GM19328 (cell line): ENCODE measurements around the gene ADAMTS7.
"Not testable (repeated sequence)": the region's sequence is repeated elsewhere in the genome, so short reads cannot be mapped to it uniquely, and the experiment has no call there.

Experiments used
- ATAC-seq: cut with Tn5 transposase; IDR thresholded peaks from one replicate; pipeline ENCODE4 v1.9.1; 2021; ENCODE audit warnings: mild to moderate bottlenecking, moderate library complexity; ENCODE audit not compliant: unreplicated experiment

ADAMTS7 gene

DNA sequence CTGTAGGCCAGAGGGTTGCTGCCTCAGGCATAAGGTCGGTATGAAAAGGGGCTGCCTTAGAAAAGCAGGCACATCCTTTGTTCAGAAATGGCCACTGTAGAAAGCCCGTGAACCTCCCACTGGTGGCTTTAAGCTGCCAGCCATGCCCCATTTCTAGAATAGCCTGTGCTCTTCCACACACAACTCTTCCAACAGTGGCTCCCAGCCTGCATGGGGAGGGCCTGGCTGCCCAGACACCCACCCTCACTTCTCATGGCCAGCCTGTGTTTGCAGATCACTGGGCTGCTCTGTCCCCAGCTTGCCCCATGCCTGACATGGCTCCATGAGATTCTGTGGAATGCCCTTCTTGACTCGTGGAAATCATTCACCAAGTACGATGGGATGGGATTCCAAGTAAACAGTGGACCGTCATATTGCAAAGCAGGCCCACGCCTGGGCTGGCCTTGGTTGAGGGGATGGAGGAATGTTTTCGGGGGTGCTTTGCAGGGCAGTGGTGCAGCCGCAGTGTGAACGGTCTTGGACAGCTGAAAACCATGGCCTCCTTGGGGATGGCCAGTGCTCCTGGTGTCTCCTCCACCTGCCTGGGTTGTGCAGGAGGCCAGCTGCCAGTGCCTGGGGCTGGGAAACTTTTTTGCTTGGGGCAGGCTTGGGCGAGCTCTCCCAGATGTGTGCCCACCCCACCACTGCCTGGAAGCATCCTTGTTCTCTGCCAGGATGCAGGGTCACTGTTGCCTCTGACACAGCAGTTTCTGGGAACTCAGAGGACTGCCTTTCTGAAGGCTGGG lies 57.3 kb downstream of the ADAMTS7 start:
- ATAC-seq, result not testable (repeated sequence)

DNA sequence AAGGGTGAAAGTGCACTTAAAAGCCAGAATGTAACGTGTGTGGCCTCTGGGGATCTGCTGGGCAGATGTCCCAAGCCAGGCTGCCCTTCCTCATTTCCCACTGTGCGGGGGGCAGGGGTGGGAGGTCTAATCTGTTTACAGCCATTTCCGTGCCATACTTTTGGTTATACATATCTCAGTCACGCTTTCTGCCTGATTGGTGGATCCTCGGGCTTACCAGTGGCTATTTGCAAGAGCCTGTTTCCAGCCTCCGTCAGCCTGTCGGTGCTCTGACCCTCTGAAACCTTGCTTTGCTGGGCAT lies 58.0 kb downstream of the ADAMTS7 start:
- ATAC-seq, result not testable (repeated sequence)

DNA sequence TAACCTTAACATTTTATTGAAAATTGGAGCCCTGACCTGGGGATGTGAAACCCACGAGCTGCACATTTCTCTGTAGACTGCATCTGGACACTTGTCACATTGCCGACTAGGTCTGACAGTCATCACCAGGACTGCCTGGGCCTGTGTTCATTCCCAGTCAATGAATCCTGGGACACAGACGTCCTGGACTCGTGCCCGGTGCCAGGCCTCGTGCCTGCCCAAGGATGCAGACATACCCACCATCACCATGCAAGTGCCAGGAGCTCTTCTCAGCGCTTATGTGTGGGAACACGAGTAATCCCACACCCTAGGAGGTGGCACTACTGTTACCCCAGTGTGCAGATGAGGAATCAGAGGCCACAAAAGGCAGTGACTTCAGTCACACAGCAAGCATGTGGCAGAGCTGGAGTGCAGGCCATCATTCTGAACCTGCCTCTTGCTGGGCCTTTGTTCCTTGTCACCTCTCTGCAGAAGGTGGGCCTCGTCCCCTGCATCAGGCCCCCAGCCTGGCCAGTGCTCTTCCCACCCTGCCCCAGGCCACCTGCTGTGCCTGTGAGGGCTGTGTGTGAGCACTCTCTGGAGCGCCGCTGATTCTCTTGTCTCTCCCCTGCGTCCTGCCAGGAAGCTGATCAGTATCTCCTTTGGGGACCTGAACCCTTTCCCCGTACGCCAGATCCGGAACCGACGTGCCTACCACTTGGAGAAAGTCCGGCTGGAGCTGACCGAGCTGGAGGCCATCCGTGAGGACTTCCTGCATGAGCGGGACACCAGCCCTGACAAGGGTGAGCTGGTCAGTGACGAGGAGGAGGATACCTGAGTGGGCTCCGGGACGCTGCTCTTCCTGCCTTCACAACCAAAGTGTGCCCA lies 58.5 kb downstream of the ADAMTS7 start:
- no peak for ATAC-seq

DNA sequence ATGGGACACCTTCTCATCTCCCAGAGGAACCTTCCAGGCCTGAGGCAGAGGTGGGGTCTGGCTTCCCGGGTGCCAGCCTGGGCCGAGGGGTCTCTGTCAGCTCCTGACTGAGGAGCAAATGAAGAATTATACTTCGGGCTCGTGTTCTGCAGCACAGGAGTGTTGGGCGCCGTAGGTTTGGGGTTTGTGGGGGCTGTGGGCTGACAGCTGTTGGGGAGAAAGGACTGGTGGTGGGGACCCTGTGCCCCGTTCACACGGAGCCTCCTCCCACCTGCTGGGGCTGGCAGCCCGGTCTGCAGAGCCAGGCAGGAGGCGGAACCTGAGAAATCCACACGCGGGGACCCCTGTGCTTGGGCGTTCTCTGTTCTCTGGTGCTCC lies 59.7 kb downstream of the ADAMTS7 start:
- ATAC-seq, result no peak

DNA sequence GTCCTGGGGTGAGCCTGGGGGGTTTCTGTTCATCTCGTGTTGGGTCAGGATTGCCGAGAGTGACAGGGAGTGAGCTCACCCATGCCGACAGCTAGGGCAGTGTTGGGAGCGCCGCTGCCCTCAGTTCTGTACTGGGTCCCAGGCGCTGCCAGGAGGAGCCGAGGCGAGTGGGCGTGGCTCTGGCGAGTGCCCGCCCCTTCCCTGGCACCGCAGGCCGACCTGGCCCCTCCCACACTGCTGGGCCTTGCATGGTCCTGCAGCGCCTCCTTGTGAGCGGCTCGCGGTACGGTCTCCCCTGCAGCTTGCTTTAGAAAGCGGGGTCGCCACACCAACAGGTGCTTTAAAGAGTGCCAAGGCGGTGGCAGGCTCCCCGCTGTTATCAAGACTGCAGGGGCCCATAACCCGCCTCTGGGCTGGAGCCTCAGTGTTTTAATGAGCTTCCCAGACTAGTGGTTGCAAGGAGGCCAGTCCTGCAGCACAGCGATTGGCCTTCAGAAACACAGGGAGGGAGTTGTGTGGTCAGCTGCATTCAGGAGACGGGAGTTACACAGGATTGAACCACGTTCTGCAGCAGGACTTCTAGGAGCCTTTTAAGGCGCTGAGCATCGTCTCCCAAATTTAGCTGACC lies 60.2 kb downstream of the ADAMTS7 start:
- not testable (repeated sequence) for ATAC-seq

DNA sequence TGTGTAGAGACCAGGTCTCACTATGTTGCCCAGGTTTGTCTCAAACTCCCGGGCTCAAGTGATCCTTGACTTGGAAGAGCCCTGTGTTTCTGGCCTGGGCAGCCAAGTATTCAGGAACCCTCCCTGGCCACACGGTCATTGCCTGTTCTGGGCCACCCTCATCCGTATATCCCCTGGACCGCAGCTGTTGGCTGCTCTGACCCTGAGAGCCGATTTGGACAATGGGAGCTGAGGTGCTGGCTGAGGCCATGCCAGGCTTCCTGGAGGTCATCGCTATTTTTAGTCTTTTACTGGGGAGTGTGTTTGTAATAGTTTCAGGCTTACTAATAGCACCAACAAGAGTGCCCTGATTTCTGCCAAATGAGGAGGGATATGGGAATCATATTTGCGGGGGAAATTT lies 60.7 kb downstream of the ADAMTS7 start:
- no peak for ATAC-seq

DNA sequence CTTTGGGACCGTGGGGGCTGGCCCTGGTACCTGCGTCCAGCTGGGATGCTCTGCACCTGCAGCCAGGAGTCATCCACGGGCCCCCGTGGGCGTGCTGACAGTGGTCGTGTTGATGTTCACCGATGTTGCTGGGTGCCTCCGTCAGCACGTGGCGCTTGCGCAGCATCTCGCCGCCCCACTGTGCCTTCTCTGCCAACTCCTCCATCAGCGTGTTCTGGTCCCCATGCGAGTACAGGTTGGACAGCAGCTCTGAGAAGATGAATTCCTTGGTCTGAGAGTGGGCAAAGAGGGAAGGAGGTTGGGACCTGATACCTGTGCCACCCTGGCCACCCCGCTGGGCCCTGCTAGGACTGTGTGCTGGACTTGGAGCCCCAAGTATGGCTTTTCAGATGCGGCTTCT lies 61.4 kb downstream of the ADAMTS7 start:
- ATAC-seq, result no peak

DNA sequence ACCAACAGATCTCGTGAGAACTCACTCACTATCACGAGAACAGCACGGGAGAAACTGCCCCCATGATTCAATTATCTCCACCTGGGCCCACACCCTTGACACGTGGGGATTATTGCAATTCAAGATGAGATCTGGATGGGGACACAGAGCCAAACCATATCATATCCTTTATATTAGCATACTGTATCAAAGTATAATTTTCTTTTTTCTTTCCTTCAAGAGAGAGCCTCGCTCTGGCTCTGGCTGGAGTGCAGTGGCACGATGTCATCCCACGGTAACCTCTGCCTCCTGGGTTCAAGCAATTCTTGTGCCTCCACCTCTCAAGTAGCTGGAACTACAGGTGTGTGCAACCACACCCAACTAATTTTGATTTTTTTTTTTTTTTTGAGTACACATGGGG lies 63.4 kb downstream of the ADAMTS7 start:
- ATAC-seq, result not testable (repeated sequence)

DNA sequence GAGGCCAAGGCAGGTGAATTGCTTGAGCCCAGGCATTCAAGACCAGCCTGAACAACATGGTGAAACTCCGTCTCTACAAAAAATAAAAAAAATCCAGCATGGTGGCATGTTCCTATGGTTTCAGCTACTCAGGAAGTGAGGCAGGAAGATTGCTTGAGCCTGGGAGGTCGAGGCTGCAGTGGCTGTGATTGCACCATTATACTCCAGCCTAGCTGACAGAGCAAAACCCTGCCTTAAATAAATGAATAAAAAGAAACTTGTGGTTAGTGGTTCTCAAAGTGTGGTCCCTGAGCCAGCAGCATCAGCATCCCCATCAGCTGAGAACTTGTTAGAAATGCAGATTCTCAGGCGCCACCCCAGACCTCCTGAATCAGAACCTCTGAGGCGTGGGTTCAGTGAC lies 69.6 kb downstream of the ADAMTS7 start:
- not testable (repeated sequence) for ATAC-seq

DNA sequence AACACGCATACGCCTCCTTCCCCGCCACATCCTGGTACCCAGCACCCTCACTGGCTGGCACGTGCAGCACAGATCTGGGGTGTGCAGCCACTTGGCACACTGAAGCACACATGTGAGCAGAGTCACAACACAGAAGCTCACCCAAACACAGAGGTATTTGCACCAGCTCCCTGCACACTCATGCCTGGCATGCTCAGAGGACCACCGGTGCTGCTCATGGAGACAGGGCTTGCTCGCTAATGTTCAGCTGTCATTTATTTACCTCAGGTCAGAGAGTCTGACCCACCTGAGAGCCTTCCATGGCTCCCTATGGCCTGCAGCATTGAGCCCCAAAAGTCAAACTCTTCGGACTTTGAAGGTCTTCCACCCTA lies 70.4 kb downstream of the ADAMTS7 start:
- no peak for ATAC-seq

DNA sequence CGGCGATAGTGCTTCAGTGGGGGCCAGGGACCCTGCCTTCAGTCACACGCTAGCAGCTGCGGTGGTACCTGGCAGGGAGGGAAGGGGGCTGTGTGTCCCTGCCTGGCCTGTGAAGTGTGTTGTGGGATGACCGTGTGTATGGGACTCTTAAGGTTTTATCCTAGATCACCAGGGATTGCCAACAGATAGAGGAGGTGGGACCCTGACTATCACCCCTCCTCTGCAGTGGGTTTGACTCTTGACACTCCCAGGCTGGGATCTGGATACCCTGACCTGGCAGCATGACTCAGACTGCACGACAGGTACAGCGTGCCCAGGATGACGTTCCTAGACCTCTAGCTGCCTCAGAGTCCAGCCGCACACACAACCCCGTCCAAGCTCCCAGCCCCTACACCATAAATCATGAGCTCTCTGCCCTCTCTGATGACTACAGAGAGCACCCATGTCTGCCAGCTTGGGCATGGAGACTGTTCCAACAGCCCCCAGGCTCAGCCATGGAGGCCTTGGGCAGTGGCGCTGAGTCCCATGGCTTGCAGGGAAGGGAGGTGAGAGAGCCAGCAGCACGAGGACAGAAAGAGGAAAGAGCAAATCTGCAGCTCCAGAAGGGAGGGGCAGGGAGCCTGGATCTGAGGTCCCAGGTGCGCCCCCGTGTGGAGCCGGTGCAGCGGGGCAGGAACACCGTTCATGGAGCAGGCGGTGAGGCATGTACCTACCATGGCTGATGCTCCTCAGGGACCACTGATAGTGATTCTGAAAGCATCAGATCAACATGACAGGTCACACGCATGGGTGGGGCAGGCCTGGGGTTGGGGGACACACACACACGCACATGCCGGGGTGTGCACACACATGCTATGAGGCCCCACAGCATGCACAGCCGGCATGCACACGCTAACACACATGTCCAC lies 71.0 kb downstream of the ADAMTS7 start:
- no peak for ATAC-seq

DNA sequence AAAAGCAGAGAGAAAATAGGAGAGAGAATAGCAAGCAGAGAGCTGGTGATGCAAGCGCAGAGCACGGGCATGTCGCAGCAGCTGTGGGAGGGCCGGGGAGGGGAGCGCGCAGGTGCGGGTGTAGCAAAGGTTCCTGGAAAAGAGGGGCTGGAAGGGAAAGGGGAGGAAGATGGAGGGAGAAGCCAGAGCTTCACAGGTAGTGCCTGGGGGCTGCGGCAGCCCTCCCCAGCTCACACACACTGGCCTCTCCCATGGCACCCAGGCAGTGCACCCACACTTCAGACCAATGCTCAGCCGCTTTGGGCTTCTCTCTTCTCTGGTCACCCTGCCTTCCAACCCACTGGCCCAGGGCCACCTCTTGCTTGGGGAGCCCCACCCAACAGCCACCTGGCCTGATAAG lies 72.1 kb downstream of the ADAMTS7 start:
- no peak for ATAC-seq

DNA sequence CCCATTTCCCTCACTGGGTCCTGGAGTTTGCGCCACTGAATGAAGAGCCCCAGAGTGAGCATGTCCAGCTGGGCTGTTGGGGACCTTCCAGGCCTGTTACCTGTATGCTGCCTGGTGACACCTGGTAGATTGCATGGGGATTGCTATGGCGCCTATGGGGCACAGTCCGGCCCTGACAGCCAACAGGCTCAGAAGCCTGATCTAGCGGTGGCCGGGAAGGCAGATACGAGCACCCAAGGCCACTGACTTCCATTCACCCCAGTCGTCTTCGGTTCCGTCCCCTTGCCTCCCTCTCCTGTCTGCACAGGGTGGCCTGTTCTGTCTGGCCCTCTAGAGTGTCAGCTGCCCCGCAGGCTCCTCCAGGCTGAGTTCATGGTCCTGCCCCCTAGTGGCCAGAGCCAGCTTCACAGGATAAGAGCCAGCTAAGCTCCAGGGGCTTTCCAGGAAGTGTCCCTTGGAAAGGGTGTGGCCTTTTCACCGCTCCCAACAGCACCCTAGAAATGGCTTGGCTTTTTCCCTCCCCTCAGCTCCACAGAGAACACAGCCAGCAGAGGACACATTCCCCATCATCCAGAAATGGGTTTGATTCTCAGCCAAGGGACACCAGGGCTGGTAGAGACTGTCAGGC lies 73.2 kb downstream of the ADAMTS7 start:
- ATAC-seq, result not testable (repeated sequence)

DNA sequence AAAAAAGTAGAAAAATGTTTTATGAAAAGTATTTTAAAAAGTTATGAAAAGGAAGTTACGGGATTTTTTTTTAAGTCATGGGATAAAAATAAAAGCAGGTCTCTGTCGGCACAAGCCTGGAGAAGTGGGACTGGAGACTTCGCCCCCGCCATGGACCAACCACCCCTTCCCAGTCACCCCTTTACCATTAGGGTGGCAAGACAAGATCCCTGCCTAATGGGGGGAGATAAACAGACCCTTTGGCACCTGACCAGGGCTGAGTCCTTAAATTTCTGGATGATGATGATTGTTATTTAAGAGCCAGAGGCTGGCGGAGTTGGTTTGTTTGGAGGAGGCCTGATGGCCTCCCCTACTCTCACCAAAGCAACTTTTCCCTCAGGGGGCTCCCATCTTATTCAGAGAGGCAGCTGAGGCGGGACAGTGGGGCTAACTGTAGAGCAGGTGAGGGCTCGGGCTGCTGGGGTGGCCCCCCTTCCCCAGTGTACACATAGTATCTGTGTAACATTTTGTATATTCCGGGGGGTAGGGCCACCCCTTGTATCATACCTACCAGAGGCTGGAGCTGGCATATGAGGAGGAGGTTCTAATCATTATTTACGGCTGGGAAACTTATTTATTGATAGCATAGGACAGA lies 74.0 kb downstream of the ADAMTS7 start:
- ATAC-seq, result no peak

DNA sequence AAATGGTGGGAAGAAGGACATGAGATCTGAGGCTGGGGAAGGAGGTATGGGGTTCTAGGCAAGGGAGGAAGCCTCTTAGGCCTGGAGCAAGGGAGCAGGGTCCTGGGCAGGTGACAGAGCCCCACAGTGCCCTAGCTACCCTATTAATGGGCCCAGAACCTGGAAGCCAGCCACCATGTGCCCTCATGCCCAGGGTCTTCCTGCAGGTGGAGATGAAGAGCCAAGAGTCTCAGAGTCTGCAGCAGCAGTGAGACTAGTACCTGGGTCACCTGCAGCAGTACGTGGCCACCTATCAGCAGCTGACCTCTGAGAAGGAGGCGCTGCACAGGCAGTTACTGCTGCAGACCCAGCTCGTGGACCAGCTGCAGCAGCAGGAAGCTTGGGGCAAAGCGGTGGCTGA lies 75.0 kb downstream of the ADAMTS7 start:
- not testable (repeated sequence) for ATAC-seq

DNA sequence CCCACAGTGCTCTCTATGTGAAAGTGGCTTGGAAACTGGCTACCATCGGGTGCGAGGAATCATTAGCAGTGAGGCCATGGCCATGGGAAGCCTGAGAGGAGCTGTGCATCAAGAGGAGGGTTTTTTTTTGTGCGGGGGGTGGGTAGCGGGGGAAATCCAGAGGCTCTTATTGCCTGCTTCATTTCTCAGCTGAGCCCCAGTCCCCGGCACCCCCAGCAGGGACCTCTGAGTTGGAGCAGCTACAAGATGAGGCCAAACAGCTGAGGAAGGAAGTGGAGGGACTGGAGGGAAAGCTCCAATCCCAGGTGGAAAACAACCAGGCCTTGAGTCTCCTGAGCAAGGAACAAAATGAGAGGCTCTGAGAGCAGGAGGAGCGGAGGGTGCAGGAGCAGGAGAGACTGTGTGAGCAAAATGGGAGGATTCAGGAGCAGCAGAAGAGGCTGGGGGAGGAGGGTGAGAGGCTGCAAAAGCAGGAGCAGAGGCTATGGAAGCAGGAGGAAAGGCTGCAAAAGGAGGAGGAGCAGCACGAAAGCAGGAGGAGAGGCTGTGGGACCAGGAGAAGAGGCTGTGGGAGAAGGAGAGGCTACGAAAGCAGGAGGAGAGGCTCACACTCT lies 76.7 kb downstream of the ADAMTS7 start:
- ATAC-seq, result no peak

DNA sequence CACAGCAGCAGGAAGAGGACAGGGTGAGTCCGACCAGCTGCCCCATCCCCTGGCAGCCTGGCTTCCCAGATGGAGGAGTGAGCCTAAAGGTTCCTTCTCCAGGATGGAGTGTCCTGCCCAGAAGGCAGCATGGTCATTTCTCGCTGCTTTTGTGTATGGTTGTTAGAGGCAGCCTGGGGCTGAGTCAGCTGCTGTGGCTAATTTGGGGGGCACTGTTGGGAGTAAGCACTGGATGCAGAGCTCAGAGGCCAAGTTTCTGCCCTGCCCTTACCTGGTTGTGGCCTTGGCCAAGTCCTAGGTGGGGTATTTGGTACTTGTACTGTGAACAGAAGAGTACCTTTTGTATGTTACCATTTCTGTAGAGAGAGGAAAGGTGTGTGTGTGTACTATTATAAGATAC lies 78.6 kb downstream of the ADAMTS7 start:
- ATAC-seq, result no peak

DNA sequence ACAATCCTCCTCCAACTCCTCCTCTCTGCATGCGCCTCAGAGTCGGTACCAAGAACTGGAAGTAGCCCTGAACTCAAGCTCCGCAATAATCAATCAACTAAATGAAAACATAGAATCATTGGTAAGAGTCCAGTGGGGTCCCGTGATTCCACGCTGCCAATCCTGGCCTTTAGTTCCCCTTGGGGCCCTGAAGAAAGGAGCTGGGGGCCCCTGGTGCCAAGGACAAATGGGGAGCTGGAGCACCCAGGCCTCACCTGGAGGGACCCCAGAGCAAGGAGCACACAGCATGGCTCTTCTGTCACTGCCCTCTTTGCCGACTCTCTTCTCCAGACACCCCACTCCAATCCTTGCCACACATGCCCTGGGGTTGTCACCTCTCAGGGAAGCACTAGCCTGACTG lies 80.3 kb downstream of the ADAMTS7 start:
- ATAC-seq, result no peak

DNA sequence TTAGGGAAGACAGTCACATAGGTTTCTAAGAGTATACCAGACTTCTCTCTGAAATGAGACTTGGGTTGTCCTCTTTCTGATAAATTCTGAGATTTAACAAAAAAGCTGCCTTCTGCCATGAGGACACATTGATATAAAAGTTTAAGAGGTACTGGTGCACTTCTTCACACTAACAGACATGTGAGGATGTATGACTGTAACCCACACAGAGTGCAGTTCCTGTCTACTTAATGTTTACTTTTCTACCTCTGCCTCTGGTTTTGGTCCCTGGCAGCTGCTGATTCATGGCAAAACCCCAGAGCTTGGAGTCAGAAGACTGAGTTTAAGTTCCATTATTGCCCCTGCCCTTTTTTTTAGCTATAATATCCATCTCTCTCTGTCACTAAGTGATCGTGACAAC lies 82.8 kb downstream of the ADAMTS7 start:
- not testable (repeated sequence) for ATAC-seq

DNA sequence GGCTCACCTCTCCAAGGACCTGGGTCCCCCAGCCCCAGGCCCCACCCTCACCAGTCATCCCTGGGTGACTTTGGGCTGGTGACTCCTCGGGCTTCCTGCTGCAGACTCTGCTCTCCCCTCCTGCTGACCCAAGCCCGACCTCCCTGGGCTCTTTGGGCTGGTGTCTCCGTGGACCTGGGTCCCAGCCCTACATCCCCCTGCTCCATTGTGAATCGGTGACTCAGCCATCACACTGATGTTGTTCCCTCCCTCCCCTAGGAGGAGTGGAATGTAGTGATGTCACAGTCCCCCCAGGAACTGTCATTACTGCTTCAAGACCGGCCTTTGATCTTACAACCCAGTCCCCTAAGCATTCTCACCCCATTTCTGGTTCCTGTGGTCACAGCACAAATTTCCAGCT lies 83.7 kb downstream of the ADAMTS7 start:
- ATAC-seq, result no peak
